Stomach (tissue), 4 donors: ENCODE results near the gene NTN4.

Experiments
- CTCF ChIP-seq, 7 experiments: fragments of 450-650 bp in 4 of 7; fragments of 200-600 bp in 3 of 7; sonication (generic) in 3 of 7; IDR thresholded peaks; one replicate each; pipeline ENCODE4 v1.5.1; 2016 to 2019; ENCODE audit warnings: antibody characterized with exemption in 7 of 7, control low read depth in 2 of 7, mild to moderate bottlenecking in 1 of 7
- POLR2A ChIP-seq, 4 donors: fragments of 450-650 bp; IDR thresholded peaks; one replicate each; pipeline ENCODE4 v1.6.1; 2016; ENCODE audit warnings: antibody characterized with exemption in 4 of 4, control low read depth in 2 of 4, mild to moderate bottlenecking in 1 of 4, moderate library complexity in 1 of 4
- POLR2AphosphoS5 ChIP-seq, 3 donors: sonication (generic); formaldehyde crosslinking; IDR thresholded peaks; one replicate each; pipeline ENCODE4 v1.6.1; 2016; ENCODE audit warnings: antibody characterized with exemption in 3 of 3

- TF ChIP-seq POLR2A (IDR thresholded peaks at IDR 0.05) (no peak), CTCF (IDR thresholded peaks at IDR 0.05) (no peak), POLR2AphosphoS5 (IDR thresholded peaks at IDR 0.05) (peak in 2 of 3 donors; percentile 14 to 42)
Observed at GRCh38 chr12:95633049-95633731, 157.4 kb downstream of the NTN4 start.
